Stomach (tissue), 4 donors: ENCODE measurements around the gene MGAT4B.

Experiments
- EP300 ChIP-seq: sonication (generic); formaldehyde crosslinking; IDR thresholded peaks from one replicate; pipeline ENCODE4 v1.6.1; 2017; ENCODE audit warnings: antibody characterized with exemption
- POLR2A ChIP-seq, 4 donors: fragments of 450-650 bp; IDR thresholded peaks; one replicate each; pipeline ENCODE4 v1.6.1; 2016; ENCODE audit warnings: antibody characterized with exemption in 4 of 4, control low read depth in 2 of 4, mild to moderate bottlenecking in 1 of 4, moderate library complexity in 1 of 4

DNA sequence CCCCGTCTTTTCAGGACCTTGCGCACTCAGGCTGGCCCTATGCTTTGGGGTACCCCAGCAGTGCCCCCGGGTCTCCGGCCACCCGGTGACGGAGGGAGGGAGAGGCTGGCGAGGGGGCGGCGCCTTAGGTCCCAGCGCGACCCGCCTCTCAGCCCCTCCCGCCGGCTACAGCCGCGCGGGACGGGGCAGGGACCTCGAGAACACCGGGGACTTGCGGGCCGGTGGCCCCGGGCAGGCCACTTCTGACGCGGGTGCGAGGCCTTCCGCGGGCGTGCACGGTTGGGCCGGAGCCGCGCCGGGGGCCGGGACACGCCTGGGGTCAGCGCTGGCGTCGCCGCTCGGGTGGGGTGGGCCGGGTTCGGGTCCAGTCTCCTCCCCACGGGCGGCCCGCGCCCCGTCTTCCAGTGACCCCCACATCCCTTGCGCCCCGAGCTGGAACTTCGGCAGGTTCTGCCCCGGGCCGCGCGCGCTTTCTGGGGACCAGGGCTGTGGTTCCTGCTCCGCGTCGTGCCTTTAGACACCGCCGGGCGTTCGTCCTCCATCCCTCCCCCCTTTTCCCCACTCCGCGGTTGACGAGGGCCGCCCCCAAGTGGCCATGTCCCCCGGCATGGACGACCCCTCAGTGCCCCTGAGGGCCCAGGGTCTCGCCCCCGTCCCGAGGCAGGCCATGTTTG lies 10.3 kb upstream of the MGAT4B start:
- no peak for TF ChIP-seq POLR2A (IDR thresholded peaks at IDR 0.05)
- no peak for TF ChIP-seq EP300
